ENCODE data around the gene TLX3.
"Not testable (repeated sequence)": the region's sequence is repeated elsewhere in the genome, so short reads cannot be mapped to it uniquely, and the experiment has no call there.

The TLX3 gene

DNA sequence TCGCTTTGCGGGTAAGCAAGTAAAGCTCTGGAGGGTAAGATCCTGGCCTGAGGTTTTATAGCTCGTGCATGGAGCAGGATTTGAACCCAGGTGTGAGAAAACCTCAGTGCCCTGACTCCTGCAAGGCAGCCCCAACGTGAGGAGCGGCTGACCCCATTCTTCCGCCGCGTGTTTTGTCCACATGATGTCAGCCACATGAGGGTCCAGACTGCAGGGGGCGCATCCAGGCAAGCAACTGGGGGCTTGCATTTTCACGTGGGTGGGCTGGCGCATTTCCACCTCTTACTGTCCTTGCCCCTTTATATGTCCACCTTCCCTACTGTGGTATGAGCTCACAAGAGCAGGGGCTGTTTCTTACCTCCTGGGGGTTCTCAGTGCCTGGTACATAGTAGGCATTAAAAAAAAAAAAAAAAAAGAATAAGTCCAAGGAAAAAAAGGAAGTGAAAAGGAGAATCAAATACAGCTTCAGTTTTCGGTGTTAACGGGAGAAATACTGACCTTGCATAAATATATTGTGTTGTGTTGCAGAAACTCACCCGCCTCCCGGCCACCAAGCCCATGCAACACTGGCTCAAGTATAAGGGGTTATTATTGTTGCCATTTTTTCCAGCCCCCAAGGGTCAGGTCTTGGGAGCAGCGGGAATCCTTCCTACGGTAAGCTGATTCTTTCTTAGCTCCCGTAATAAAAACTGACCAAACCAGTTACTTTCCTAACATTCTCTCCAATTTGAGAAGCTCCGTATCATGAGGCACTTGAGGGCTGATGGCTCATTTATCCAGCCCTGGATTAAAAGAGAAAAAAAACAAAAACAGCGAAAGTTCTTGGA, 15.0 kb downstream of the TLX3 start:
- no peak for DNase-seq (ENCODE audit: low spot score)

DNA sequence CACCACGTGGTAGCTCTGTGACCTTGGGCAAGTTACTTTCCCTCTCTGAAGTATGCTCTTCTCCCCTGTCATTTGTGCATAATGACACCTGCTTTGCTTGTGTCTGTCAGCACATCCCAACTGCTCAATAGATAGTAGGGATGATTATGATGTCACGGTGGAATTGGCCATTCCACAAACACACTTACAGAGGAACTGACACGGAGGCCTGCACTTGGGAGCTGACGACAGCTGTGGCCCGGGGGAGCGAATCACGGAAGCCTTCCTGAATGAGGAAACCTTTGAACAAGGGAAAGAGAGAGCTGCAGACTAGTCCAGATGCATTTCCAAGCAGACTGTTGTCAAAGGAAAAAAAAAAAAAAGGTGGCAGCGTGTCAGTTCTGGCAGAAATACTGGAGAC, 21.0 kb downstream of the TLX3 start:
- DNase-seq (ENCODE audit: low spot score) = no peak

- no peak for DNase-seq (ENCODE audit: low spot score)
These were observed 26.6 kb downstream of the TLX3 start for GRCh38 chr5:171335616-171336015.

- DNase-seq (ENCODE audit: low spot score) = peak; percentile 86
These were observed 27.6 kb downstream of the TLX3 start for GRCh38 chr5:171336521-171337209.

DNA sequence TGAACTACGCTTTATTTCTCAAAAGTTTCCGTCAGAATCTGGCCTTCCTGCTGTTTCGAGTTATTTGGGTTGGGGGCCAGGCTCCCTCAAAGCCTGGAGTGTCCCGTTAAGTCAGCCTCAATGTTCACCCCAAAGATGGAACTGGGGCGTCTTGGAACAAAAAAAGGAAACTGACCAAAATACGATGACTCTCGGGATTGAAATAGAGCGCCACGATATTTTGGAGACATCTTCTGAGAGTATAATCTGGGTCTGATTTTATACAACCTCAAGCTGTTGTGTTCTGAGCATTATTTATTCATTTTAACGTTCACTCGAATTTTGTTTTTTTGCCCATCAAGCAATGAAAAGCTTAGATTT, 28.1 kb downstream of the TLX3 start:
- no peak for DNase-seq (ENCODE audit: low spot score)

DNA sequence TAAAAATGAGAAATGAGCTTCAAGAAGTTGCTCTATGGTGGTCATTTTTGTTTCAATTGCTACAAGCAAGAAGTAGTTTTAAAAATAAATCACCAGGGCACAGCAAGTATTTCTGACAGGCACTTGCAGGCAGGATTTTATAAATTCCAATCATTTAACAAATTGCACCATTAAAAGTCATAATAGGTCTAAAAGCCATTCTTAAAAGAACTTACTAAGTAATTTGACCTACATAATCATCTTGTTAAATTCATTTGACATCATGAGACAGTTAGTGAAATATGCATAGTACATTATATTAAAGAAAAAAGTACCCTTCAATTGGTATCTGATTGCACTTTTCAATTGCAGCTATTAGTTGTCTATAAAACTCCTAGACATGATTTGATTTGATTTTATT, 31.0 kb downstream of the TLX3 start:
- DNase-seq (ENCODE audit: low spot score) = no peak

- DNase-seq (ENCODE audit: low spot score) = no peak
These were observed 31.4 kb downstream of the TLX3 start for GRCh38 chr5:171340491-171340890.

- peak; percentile 82 for DNase-seq (ENCODE audit: low spot score)
These were observed 33.5 kb downstream of the TLX3 start for GRCh38 chr5:171342362-171343111.

DNA sequence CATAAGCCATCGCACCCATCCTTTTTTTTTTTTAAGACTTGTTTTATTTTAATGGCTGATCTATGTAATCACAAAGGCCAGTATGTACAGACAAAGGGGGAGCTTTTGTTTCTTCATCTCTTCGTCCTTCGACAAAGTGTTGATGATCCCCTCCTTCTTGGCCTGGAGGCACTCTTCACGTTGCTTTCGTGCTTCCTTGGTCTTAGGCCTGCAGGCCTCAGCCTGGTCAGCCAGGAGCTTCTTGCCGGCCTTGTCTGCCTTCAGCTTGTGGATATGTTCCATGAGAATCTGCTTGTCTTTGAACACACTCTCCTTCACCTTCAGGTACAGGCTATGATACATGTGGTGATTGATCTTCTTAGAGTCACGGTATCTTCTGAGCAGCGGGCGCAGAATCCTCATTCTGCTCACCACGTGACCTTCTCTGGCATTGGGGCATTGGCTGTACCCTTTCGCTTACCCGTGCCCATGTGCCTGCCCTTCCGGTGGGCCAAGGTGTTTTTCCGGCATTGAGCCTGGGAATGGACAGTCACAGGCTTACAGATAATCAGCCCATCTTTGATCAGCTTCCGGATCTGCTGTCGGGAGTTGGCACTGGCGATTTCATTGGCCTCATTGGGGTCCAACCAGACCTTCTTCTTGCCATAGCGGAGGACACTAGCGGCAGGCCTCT, 36.0 kb downstream of the TLX3 start:
- DNase-seq (ENCODE audit: low spot score) = no peak

- no peak for DNase-seq (ENCODE audit: low spot score)
These were observed 42.6 kb downstream of the TLX3 start for GRCh38 chr5:171351536-171352073.

GRCh38 chr5:171355302-171355724, 46.3 kb downstream of the TLX3 start:
- DNase-seq (ENCODE audit: low spot score) = no peak

DNA sequence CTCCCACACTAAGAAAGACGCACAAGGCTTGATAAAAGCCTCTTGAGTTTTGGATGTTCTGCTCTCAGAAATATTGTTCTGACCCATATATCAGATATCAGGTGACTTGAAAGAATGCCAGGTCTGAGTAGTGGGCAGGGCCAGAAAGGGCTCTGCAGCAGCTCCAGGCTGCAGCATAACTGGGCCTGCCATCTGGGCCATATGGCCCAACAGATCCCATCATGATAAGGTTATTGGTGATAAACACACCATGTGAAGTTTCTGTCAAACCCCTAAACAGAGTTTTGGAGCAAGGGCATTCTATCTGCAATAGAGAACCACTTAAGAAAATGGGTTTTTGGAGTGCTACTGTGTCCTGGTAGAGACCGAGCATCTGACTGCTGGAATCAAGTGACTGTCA, 48.8 kb downstream of the TLX3 start:
- no peak for DNase-seq (ENCODE audit: low spot score)

DNA sequence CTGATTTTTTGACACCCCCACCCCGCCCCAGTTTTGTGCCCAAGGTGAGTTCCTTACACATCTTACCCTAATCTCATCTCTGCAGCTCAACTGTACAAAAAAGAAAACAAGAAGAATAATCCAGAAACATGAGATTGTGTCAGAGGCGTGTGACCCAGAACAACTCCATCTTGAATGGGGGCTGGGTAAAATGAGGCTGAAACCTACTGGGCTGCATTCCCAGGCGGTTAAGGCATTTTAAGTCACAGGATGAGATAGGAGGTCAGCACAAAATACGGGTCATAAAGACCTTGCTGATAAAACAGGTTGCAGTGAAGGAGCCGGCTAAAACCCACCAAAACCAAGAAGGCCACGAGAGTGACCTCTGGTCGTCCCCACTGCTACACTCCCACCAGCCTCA, 52.1 kb downstream of the TLX3 start:
- not testable (repeated sequence) for DNase-seq (ENCODE audit: low spot score)

All from cerebellar cortex (tissue), 1 donor.